SIG-M5 (cell line): Measurements from ENCODE around the gene EPN3.

Experiments used
- DNase-seq: peaks from one replicate; lab custom pipeline; 2025; lab: John Stamatoyannopoulos, UW

EPN3 gene

DNA sequence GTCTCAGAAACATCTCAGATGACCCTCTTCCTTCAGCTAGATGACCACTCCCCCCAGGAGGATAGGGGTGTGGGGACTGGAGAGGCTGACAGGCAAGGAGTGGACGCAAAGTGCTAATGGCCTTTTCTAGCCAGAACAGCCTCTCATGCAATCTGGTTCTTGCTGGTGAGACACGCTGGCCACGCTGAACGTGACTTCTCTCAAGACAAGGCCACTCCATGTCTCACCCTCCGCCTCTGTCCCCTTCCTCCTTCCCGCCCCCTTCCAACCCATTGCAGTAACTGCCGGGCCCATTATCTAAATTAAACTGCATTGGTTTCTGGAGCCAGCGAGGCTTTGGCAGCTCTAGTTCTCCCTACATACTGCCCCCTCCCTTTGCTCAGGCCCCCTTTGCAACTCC, 37.5 kb downstream of the EPN3 start:
- no peak for DNase-seq

- no peak for DNase-seq
Measured at GRCh38 chr17:50570528-50570927, 38.0 kb downstream of the EPN3 start.

GRCh38 chr17:50571681-50572080, 39.1 kb downstream of the EPN3 start:
- DNase-seq = no peak

DNA sequence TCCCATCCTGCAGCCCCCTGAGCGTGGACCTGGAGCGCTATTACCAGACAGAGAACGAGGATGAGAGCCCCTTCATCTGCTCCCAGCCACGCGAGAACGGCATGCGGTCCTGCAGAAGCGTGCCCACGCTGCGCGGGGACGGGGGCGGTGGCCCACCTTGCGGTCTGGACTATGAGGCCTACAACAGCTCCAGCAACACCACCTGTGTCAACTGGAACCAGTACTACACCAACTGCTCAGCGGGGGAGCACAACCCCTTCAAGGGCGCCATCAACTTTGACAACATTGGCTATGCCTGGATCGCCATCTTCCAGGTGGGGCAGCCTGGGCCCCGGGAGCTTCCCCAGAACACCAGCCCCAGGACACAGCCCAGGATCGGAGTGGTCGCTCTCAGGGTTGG, 40.0 kb downstream of the EPN3 start:
- no peak for DNase-seq

GRCh38 chr17:50573866-50574611, 41.5 kb downstream of the EPN3 start:
- no peak for DNase-seq

DNA sequence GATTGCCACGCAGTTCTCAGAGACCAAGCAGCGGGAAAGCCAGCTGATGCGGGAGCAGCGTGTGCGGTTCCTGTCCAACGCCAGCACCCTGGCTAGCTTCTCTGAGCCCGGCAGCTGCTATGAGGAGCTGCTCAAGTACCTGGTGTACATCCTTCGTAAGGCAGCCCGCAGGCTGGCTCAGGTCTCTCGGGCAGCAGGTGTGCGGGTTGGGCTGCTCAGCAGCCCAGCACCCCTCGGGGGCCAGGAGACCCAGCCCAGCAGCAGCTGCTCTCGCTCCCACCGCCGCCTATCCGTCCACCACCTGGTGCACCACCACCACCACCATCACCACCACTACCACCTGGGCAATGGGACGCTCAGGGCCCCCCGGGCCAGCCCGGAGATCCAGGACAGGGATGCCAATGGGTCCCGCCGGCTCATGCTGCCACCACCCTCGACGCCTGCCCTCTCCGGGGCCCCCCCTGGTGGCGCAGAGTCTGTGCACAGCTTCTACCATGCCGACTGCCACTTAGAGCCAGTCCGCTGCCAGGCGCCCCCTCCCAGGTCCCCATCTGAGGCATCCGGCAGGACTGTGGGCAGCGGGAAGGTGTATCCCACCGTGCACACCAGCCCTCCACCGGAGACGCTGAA, 43.2 kb downstream of the EPN3 start:
- no peak for DNase-seq

DNA sequence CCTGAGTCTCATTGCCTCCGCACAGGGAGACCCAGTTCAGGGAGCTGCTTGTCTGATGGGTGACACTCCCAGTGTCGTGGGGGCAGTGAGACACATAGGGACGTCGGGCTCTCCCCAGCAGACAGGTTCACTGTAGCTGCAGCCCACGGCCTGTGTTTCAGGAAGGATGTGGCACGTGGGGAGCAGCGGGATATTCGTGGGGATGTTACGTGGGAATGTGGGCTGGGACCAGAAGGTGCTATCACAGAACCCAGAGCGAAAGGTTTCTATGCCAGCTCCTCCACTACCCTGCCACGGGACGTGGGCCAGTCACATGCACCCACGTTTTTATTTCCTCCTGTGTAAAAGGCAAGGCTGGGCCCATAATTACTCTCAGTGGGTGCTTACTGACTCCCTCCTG, 44.3 kb downstream of the EPN3 start:
- DNase-seq = no peak

DNA sequence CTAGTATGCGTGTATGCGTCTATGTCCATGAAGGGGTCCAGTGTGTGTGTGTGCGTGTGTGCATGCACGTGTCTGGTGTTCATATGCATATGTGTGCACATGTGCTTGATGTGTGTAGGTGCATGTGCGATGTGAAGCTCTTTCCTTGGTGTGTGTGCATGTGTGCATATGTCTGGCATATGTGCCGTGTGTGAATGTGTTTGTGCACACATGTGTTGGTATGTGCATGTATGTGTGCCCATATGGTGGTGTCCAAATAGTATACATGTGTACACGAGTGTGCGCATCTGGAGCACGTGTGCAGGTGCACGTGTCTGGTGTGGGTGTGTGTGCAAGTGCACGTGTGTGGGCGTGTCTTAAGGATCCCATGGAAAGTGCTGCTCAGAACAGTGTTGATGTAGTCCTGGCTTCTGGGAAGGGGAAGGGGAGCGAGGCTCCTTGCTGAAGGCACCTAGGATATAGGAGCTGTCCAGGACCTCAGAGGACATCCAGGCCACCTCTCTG, 45.0 kb downstream of the EPN3 start:
- DNase-seq = no peak

- DNase-seq = no peak
Measured at GRCh38 chr17:50578173-50578572, 45.6 kb downstream of the EPN3 start.

DNA sequence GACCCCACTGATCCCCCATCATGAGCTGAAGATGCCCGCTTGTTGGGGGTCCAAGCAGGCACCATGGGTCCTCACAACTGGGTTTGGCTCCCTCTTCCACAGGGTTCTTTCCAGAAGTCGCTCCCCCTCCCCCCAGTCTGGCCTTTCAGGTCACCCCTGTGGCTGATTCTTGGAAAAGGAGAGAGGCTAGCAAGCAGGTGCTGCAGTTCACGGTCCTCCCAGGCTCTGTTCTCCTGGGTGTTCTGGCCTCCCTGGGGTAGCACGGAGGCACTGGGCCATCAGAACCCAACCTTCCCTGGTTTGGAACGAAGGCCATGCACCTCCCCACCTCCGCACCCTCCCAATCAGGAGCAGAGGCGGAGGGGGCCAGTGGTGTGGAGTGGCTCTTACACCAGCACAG, 46.9 kb downstream of the EPN3 start:
- no peak for DNase-seq

DNA sequence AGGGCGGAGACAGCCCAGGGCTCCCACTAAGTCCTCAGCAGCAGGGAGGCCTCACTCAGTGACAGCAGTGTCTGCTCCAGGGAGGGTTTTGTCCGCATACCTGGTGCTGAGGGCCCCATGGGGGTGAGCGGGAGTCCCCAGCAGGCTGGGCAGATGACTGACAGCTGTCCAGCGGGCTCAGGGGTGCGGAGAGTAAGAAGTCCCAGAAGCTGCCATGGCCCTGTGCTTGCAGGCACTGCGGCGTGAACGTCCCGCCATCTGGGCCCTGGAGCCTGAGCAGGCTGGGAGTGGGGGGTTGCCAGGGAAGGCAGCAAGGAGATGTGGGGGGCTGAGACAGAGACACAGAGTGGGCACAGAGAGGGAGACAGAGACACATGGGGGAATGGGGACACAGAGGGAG, 48.1 kb downstream of the EPN3 start:
- DNase-seq = no peak

DNA sequence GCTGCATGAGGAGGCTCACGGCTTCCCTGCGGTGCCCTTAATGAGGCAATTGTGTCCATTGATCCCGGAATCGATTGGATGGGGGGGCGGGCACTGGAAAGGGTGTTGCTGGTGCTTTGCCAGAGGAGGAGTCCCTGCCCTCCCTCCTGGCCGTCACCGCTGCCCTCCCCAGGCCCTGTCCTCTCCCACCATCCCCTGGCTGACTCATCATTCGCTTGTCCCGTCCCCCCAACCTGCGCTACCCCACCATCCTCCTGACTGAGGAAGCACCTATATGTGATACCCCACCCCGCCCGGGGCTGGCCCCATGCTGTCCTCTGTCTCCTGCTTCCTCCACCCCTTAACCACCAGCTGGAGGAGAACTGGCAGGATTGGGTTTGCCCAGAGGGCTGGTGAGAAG, 48.8 kb downstream of the EPN3 start:
- DNase-seq = no peak

- DNase-seq = no peak
Measured at GRCh38 chr17:50582741-50583140, 50.2 kb downstream of the EPN3 start.

GRCh38 chr17:50583641-50584040, 51.1 kb downstream of the EPN3 start:
- DNase-seq = no peak

- no peak for DNase-seq
Measured at GRCh38 chr17:50584116-50584515, 51.6 kb downstream of the EPN3 start.

DNA sequence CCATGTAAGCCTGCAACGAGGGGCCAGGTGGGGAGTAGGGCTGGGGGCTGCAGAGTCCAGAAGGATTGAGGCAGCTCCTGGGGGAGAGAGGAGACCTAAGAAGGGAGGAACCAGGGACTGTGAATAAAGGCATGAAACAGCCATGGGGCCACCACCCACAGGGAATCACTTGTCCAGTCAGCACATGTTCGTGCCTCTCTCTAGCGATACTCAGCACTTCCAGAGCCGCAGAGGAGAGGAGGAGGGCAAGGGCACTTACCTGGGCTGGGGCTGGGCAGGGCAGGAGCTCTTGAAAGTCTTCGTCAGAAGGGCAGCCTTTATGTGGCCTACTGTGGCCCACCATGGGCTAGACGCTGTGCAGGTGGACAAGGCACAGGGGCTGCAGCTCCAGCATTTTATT, 52.2 kb downstream of the EPN3 start:
- DNase-seq = no peak

DNA sequence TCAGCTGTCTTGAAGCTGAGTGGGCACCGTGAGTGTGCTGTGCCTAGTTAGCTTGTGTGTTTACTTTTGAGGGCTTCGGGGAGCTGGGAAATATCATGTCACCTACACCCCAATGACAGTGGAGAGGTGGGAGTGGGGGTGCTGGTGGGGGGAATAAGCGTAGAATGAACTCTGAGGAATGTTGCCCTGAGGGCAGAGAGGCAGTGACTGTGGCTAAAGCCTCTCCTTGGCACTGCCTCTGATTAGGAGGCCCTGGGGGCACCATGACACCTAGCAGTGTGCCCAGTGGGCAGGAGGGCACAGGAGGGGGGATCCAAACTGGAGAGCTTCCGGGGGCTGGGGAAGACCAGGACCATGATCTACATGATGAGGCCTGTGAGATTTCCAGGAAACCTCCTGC, 52.8 kb downstream of the EPN3 start:
- no peak for DNase-seq

DNA sequence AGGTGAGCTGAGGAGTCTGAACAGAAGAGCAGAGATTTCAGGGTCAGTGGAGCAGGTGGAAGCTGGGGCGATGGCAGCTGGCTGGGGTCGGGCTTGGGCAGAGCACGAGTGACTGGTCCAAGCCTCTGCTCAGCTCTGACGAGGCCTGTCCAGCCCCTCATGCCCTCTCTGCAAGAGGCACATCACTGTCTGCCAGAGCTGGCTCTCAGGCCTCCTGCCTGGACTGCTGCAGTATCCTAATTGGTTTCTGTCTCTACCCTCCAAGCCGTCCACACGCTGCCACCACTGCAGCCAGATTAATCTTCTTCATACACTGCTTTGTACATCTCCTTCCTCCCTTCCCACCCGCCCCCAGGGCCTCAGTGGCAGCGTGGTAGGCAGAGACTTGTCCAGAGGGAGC, 53.4 kb downstream of the EPN3 start:
- DNase-seq = no peak

DNA sequence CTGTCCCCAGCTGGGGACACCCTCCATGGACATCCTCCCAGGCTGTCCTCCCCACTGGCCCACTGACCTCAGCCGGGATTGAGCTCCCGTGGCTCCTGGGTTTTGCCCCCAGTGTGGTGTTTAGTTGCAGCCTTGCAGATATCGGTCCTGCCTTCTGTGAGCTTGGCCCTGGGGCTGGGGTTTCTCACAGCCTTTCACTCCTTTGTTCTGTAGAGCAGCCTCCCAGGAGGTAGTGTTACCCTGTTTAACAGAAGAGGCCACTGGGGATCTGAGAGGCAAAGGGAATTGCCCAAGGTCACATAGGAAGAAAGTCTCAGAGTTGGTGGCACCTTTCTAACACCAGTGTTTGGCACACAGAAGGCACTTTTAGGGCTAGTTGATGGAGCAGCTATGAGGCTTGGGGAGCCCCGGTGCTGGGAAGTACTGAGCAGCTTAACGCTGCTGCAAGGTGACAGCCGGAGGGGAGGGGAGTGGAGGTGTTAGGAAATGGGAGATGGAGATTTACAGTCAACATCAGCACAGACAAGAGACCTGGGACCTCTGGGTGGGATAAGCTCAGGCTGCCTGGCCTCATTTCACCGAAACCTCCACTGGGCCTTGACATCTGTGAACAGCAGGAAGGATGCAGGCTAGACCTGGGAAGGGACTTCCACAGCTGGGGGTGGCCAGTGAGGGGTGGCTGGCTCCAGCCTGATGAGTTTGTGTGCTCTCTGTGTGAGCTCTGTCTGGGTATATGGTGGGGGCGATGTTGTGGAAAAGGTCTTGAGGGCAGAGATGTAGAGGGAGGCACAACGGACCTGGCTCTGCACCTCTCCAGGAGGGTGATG, 54.1 kb downstream of the EPN3 start:
- DNase-seq = no peak

GRCh38 chr17:50587571-50587970, 55.0 kb downstream of the EPN3 start:
- DNase-seq = no peak

DNA sequence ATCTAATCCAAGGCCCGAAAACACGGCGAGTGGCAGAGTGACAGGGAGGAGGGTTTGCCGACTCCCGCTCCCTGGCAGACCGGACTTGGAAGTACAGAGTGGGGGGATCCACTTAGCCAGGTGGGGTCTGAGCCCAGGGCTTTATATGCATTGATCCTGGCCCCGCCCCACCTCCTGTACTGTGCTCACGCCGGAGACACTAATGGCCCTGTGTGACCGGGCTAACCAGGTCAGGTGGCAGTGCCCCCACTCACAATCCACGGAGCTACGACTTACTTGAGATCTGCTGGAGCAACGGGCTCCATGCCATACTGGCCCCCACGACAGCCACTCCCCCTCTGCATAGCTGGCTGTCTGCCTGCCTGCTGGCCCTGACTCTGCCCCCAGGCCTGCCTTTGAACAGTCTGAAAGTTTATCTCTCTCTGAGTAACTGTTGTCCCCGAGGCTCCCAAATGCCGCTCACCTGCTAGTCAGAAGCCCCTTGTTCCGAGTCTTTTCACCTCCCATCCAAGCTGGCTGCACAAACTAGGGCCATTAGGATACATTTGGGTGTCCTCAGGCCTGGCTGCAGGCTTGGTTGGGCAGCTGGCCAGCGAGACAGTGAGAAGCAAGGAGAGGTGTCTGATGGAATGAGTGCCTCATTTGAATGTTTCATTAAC, 56.0 kb downstream of the EPN3 start:
- no peak for DNase-seq

GRCh38 chr17:50589095-50589705, 56.7 kb downstream of the EPN3 start:
- DNase-seq = no peak
